Rectal smooth muscle tissue (tissue), 1 donor: ENCODE results near the gene SYMPK.

ENCODE experiments used
- H3K27ac ChIP-seq: one replicate; pipeline ENCODE4 v1.7.0; 2013; ENCODE audit warnings: low read depth, low read length, inconsistent platforms
- H3K27me3 ChIP-seq: one replicate; pipeline ENCODE4 v1.7.0; 2013; ENCODE audit warnings: low read length; ENCODE audit not compliant: control insufficient read depth, insufficient read depth
- H3K36me3 ChIP-seq: one replicate; pipeline ENCODE4 v1.7.0; 2013; ENCODE audit warnings: low read length; ENCODE audit not compliant: control insufficient read depth, insufficient read depth
- H3K4me1 ChIP-seq: one replicate; pipeline ENCODE4 v1.7.0; 2013; ENCODE audit warnings: low read length; ENCODE audit not compliant: control insufficient read depth, insufficient read depth
- H3K4me3 ChIP-seq: one replicate; pipeline ENCODE4 v1.7.0; 2013; ENCODE audit warnings: low read length
- H3K9ac ChIP-seq: one replicate; pipeline ENCODE4 v1.7.0; 2013; ENCODE audit warnings: low read length

The SYMPK gene

DNA sequence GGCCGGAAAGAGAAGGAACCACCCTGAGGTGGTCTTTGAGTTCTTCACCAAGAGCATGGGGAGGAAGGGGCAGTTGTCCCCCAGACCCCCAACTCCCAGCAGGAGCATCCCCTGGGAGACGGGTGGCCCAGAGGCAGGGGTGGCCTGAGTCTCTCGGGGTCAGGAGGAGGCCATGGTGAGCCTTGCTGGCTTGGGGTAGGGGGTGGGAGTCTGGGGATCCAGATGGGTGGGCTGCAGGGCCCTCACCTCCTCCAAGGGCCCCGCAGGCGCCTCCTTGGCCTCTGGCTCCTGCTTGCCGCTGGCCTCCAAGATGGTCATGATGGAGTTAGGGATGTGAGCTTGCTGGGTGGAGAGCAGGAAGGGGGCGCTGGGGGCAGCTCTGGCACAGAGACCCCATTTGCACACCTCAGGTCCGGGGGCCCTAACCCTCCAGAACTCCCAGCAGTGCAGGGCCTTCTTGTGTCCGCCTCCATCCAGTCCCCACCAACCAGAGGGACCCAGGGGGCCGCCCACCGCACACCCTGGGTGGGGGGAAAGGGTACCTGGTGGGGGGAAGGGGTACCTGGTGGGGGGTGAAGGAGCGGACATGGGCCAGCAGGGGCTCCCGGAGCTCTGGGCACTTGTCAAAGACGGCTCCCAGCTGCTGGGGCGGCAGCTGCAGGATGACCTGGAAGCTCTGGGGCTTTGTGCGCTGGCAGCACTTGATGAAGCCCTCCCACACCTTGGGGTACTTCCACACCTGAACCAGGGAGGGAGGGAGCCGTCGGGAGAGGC lies 46.5 kb downstream of the SYMPK start:
- Histone ChIP-seq H3K4me1 (no peaks in the 10 kb centered on the region), H3K4me3 (no peak overlapping the region), H3K27me3 (no peaks in the 10 kb centered on the region), H3K27ac (no peak overlapping the region), H3K9ac (no peak overlapping the region), H3K36me3 (peaks cover under 1% of the 10 kb centered on the region)

DNA sequence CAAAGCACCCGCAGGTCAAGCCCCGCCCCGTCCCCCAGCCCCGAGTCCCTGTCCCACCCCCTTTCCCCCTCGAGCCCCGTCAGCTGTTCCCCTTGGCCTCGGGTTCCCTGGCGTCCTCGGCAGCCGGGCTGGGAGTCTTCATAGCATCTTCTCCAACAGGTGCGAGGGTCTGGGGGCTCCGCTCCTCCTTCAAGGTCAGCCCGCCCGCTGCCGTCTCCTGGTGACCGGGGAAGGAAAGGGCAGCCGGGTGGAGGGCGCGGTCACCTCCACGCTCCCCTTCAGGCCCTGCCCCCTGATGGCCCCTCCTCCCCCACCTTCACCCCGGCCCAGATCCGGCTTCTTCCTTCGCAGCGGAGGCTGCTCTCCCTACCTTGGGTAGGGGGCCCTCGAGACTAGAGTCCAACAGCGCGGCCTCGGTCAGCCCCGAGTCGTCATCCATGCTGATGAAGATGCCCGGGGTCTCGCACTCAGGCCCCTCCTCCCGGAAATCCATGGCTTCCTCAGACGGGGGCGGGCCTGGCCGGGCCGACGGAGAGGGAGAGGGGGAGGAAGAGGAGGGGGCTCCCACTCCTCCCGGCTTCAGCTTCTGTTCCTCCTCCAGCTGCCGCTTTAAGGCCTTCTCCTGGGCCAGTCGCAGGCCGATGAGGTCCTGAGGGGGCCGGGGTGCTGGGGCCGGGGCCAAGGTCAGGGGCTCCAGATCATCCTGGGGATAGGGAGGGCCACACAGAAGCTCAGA lies 47.3 kb downstream of the SYMPK start:
- Histone ChIP-seq H3K4me1 (no peaks in the 10 kb centered on the region), H3K27me3 (no peaks in the 10 kb centered on the region), H3K9ac (no peak overlapping the region), H3K27ac (no peak overlapping the region), H3K4me3 (no peak overlapping the region), H3K36me3 (no peaks in the 10 kb centered on the region)

DNA sequence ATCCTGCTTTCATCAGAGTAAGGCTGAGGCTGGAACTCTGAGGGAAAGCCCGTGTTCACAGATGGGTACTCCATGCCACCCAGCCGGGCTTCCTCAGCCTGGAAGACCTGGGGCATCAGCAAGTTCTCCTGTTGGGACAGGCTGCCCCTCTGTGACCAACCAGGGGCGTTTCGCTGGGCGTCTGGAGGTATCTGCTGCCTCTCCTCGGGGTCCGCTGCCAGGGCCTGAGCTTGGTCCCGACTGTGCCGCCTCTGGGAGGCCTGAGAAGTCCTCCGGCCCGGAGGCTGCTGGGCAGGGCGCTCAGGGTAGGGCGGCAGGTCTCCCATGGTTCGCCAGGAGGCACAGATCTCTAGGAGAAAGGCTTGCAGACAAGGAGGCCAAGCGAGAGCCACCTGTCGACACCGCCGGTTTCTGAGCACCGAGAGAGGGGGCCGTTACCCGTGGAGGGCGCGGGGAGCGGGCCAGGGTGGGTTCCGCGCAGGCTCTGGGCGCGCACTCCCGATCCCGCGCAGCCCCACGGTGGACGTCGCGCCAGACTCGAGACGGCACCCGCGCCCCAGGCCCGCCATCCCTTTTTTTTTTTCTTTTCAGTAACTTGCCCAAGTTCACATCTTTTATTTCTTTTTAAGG lies 48.0 kb downstream of the SYMPK start, which contains the start of gene RSPH6A:
RSPH6A (minus strand) TSS at position 458 of the 630 bp plus-strand sequence; CDS start at position 326, 132 bp downstream.
- H3K4me3 ChIP-seq = no peak within 1 kb of the TSS
- H3K27me3 ChIP-seq = no peaks in the 10 kb centered on the region
- H3K4me1 ChIP-seq = no peaks in the 10 kb centered on the region
- H3K9ac ChIP-seq = no peak within 1 kb of the TSS
- H3K36me3 ChIP-seq = no peaks in the 10 kb centered on the region
- H3K27ac ChIP-seq = no peak within 1 kb of the TSS

DNA sequence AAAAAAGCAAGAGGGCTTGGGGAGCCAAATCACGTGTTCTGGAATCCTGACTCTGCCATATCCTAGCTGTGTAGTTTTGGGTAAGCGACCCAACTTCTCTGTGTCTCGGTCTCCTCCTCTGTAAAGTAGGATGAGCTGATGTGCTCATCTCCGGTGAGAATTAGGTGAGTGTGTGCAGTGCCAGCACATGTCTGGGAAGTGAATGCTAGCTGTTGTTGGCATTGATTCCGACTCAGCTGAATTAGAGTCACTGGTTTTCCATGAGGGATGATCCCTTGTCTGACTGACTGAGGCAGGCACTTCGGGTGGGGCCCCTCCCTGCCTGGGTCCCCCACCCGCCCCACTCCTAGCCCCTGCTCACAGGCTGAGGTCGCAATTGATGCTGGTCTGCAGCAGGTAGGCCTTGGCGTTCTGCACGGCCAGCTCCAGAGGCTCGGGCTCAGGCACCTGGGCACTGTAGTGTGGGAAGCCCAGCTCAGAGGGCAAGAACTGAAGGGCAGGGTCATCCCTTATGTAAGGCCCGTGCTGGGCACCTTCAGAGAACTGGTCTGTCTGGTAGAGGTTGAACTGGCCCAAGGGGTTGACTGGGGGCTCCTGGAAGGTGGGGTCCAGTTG lies 48.7 kb downstream of the SYMPK start:
- no peak overlapping the region for H3K9ac ChIP-seq
- no peaks in the 10 kb centered on the region for H3K27me3 ChIP-seq
- H3K27ac ChIP-seq = no peak overlapping the region
- no peaks in the 10 kb centered on the region for H3K36me3 ChIP-seq
- no peak overlapping the region for H3K4me3 ChIP-seq
- no peaks in the 10 kb centered on the region for H3K4me1 ChIP-seq

DNA sequence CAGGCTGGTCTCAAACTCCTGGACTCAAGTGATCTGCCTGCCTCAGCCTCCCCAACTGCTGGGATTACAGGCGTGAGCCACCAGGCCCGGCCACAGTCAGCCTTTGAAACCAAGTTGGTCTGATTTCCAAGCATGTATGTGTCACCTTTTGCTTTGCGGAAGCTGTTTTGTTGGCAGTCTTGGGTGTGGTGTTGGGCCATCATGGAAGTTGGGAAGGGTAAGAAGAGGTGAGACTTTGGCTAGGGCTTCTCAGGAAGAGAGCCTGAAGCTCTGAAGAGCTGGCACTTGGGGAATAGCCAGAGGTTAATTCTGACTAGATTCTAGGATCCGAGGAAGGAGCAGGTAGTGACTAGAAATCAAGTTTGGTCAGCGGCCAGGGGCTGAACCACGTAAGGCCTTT lies 50.6 kb downstream of the SYMPK start:
- Histone ChIP-seq H3K4me3 (no peak overlapping the region), H3K4me1 (no peaks in the 10 kb centered on the region), H3K36me3 (no peaks in the 10 kb centered on the region), H3K27me3 (no peaks in the 10 kb centered on the region), H3K27ac (no peak overlapping the region), H3K9ac (no peak overlapping the region)

DNA sequence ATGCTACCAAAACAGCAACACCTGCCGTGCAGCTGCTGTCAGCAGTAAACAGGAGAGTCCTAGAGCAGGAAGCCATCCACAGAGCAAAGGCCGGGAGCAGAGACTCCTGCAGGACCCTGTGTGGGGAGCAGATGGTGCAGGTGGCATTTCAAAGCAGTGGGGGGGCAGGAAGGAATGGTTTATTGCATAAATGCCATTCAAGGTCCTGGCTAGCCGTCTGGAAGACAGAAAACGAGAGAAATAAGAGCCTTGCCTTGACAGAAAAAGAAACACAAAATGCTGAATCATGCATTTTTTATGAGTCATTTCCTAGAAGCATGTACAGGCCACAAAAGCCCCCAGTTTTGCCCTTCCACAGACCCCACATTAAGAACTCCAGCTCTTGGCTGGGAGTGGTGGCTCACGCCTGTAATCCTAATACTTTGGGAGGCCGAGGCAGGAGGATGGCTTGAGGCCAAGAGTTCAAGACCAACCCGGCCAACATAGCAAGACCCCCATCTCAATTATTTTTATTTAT lies 53.2 kb downstream of the SYMPK start:
- H3K36me3 ChIP-seq = no peaks in the 10 kb centered on the region
- no peak overlapping the region for H3K9ac ChIP-seq
- no peaks in the 10 kb centered on the region for H3K27me3 ChIP-seq
- H3K4me3 ChIP-seq = no peak overlapping the region
- H3K4me1 ChIP-seq = no peaks in the 10 kb centered on the region
- no peak overlapping the region for H3K27ac ChIP-seq

DNA sequence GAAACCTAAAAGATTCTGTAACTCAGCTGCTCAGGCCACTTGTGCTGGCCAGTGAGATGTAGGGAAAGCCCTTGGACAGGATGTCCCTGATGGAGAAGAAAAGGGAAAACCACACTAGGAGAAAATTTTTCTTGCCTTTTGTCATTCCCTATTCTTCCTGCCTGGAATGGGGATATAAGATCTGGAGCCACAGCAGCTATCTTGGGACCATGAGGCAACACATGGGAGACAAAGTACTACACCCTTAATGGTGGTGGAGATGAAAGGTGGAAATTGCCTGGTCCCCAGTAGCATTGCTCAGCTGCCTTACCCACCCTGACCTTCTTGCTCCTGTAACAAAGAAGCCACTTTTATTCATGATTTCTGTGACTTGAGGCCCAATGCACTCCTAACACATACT lies 57.2 kb downstream of the SYMPK start:
- no peaks in the 10 kb centered on the region for H3K27me3 ChIP-seq
- H3K9ac ChIP-seq = no peak overlapping the region
- no peak overlapping the region for H3K27ac ChIP-seq
- no peaks in the 10 kb centered on the region for H3K36me3 ChIP-seq
- no peaks in the 10 kb centered on the region for H3K4me1 ChIP-seq
- no peak overlapping the region for H3K4me3 ChIP-seq

DNA sequence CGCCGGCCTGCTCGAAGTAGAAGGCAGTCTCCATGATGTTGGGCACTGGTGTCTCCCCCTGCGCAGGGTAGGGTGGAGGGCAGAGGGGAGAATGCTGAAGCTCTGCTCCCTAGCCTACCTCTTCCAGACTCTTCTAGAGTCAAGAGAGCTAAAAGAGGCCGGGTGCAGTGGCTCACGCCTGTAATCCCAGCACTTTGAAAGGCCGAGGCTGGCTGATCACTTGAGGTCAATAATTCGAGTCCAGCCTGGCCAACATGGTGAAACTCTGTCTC lies 58.1 kb downstream of the SYMPK start:
- Histone ChIP-seq H3K36me3 (no peaks in the 10 kb centered on the region), H3K27ac (no peak overlapping the region), H3K27me3 (no peaks in the 10 kb centered on the region), H3K9ac (no peak overlapping the region), H3K4me1 (no peaks in the 10 kb centered on the region), H3K4me3 (no peak overlapping the region)

DNA sequence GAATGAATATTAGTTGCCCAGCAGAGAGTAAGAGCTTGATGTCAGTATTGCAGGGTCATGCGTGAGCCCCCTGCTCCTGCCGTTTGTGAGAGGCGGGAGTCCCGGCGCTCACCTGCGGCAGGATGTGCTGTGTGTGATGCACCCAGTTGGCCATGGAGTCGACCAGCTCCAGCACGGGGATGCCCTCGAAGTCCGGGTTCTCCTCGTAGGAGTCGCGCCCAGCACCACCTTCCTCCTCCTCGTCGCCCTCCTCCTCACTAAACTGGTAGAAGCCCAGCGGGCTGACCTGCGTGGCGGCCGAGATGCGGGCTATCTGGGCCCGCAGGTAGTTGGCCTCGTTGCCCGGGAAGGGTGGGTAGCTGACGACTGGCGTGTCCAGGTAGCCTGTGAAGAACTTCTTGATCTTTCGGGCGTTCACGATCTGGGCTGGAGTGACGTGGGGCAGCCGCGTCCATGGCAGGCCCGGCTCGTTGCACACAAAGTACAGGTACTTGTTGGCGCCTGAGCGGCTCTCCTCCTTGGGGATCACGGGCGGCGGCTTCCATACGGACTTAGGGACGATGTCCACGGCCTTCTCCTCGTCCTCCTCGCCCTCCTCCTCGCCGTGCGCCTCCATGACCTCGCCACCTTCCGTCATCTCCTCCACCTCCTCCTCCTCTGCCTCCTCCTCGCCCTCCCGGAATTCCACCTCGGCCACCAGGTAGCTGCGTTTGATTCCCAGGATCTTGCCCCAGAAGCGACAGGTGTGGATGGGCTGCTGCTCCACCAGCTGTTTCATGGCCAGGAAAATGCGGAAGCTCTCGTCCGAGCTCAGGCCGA lies 58.6 kb downstream of the SYMPK start:
- H3K27ac ChIP-seq = no peak overlapping the region
- no peaks in the 10 kb centered on the region for H3K27me3 ChIP-seq
- no peak overlapping the region for H3K4me3 ChIP-seq
- no peak overlapping the region for H3K9ac ChIP-seq
- H3K36me3 ChIP-seq = no peaks in the 10 kb centered on the region
- no peaks in the 10 kb centered on the region for H3K4me1 ChIP-seq

DNA sequence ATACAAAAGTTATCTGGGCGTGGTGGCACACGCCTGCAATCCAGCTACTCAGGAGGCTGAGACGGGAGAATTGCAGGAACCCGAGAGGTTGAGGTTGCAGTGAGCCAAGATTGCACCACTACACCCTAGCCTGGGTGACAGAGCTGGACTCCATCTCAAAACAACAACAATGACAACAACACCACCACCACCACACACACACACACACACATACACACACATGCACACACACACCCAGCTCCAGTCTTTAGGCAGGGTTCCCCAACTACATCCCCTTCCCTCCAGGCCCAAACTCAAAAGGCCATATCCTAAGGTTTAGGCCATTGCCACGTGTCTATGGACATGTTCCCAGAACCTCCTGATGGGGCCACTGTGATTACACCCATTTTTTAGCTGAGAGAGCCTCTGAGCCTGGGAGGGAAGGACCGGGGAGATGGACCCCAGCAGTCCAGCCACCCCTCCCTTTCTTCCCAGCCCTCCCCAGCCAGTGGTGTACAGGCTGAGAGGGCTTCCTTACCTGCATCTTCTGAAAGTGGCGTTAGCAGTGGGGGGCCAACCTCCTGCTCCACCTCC lies 61.3 kb downstream of the SYMPK start:
- Histone ChIP-seq H3K27ac (no peak overlapping the region), H3K4me1 (no peaks in the 10 kb centered on the region), H3K27me3 (no peaks in the 10 kb centered on the region), H3K4me3 (no peak overlapping the region), H3K9ac (no peak overlapping the region), H3K36me3 (no peaks in the 10 kb centered on the region)

DNA sequence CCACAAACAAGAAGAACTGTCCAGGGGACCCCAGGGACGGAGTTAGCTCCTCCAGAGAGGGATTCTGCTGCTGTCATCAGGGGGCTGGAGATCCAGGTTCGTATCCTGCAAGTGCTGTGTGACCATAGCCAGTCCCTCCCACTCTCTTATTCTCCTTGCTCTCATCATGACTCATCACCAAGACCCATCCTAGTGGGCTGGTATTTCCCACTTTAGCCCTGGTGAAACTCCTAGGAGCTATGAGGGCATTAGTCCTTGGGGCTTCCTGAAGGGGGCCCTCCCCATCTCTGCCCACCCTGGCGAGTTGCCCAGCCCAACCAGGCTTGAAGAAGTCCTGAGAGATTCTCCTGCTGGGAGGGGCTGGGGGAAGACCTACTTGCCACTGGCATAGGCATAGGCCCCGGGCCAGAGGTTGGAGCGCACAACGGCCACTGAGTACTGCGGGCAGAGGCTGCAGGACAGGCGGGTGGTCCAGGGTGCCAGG lies 62.8 kb downstream of the SYMPK start:
- Histone ChIP-seq H3K9ac (no peak overlapping the region), H3K4me3 (no peak overlapping the region), H3K36me3 (no peaks in the 10 kb centered on the region), H3K4me1 (no peaks in the 10 kb centered on the region), H3K27ac (no peak overlapping the region), H3K27me3 (no peaks in the 10 kb centered on the region)
